ENCODE results near the gene LENG9.

GRCh38 chr19:54469496-54469934 is 5.9 kb upstream of the LENG9 start:
- TF ChIP-seq CTCF (conservative IDR thresholded peaks at IDR 0.05 in 1 of 2, IDR thresholded peaks at IDR 0.05 in 1 of 2; ENCODE audit: extremely low read depth in 1 of 2, insufficient read depth in 1 of 2, low read depth in 1 of 2, low read length in 2 of 2): no peak
- TF ChIP-seq EZH2 (IDR thresholded peaks at IDR 0.05; ENCODE audit: borderline replicate concordance, low read length): no peak

Measured in mammary epithelial cell (primary cell).